ENCODE data around the gene ZNF771. TPM values are rescaled to one million over a fixed set of nuclear protein-coding genes. Genes with fewer than 3 reads are reported as not detected.

The ZNF771 gene
- total RNA-seq, 6 donors from 2014 or later = 5.2 to 12.3 (median 7.2) TPM

DNA sequence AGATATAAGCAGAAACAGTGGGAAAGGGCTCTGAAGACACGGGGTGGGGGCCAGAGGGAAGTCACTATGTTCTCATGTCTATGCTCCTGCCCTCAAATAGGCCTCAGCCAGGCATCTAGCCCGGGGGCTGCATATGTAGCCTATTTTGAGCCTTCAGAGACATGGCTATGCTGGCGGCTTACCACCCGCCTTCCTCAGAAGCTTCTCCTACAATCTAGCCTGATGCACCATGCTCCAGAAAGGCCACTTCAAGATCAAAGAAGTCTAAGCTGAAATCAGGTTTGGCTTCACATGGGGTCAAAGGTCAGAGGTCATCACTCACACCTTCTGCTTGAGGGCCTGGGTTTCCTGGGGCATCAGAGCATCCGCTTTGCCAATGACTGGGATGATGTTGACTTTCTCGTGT, 26.6 kb upstream of the ZNF771 start:
- peaks cover 13 to 19% (median 17%) of the 10 kb centered on the region in 4 donors for H3K4me1 ChIP-seq
- no peak for TF ChIP-seq POLR2AphosphoS5 (IDR thresholded peaks at IDR 0.05)
- TF ChIP-seq, protein P1, sequence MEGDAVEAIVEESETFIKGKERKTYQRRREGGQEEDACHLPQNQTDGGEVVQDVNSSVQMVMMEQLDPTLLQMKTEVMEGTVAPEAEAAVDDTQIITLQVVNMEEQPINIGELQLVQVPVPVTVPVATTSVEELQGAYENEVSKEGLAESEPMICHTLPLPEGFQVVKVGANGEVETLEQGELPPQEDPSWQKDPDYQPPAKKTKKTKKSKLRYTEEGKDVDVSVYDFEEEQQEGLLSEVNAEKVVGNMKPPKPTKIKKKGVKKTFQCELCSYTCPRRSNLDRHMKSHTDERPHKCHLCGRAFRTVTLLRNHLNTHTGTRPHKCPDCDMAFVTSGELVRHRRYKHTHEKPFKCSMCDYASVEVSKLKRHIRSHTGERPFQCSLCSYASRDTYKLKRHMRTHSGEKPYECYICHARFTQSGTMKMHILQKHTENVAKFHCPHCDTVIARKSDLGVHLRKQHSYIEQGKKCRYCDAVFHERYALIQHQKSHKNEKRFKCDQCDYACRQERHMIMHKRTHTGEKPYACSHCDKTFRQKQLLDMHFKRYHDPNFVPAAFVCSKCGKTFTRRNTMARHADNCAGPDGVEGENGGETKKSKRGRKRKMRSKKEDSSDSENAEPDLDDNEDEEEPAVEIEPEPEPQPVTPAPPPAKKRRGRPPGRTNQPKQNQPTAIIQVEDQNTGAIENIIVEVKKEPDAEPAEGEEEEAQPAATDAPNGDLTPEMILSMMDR (IDR thresholded peaks at IDR 0.05) = no peak
- no peak for TF ChIP-seq EP300 (IDR thresholded peaks at IDR 0.05)
- no peak for TF ChIP-seq POLR2A (IDR thresholded peaks at IDR 0.05)
- H3K36me3 ChIP-seq = no peaks in the 10 kb centered on the region
- H3K9me3 ChIP-seq = no peaks in the 10 kb centered on the region
- 83 to 91% methylated on average over 4 to 6 of the region's 6 CpGs for WGBS, 2 donors
- no peaks in the 10 kb centered on the region for H3K27me3 ChIP-seq
- no peak overlapping the region for H3K4me3 ChIP-seq
- no peak for ATAC-seq (ENCODE audit: low FRiP score in 2 of 2)
- DNase-seq = no peak
- H3K27ac ChIP-seq = peak overlapping the region in 1 of 4 donors; percentile 17

- Histone ChIP-seq H3K36me3 (no peaks in the 10 kb centered on the region), H3K4me3 (peak overlapping the region in 1 of 4 donors; percentile 33), H3K9me3 (no peaks in the 10 kb centered on the region), H3K4me1 (peaks cover 13 to 19% (median 17%) of the 10 kb centered on the region in 4 donors), H3K27me3 (no peaks in the 10 kb centered on the region), H3K27ac (peak overlapping the region in 2 of 4 donors; percentile 49 to 57)
- DNase-seq (no peak), ATAC-seq (ENCODE audit: low FRiP score in 2 of 2) (no peak)
- TF ChIP-seq POLR2A (IDR thresholded peaks at IDR 0.05) = no peak
- TF ChIP-seq EP300 (IDR thresholded peaks at IDR 0.05) = no peak
- TF ChIP-seq, protein P1 (IDR thresholded peaks at IDR 0.05) = no peak
- no peak for TF ChIP-seq POLR2AphosphoS5 (IDR thresholded peaks at IDR 0.05)
- 84 to 95% methylated on average over 9 to 13 of the region's 13 CpGs for WGBS, 2 donors
These were observed 25.9 kb upstream of the ZNF771 start for GRCh38 chr16:30381291-30382041.

GRCh38 chr16:30382111-30382881, 25.1 kb upstream of the ZNF771 start, which contains the start of gene SEPTIN1:
Gene SEPTIN1 (minus strand): TSS chr16:30382561. CDS start chr16:30382542, 19 bp downstream.
- no peak for ATAC-seq (ENCODE audit: low FRiP score in 2 of 2)
- peak within 1 kb of the TSS in 2 of 4 donors; percentile 49 to 57 for H3K27ac ChIP-seq
- no peaks in the 10 kb centered on the region for H3K36me3 ChIP-seq
- H3K4me3 ChIP-seq = peak within 1 kb of the TSS in 3 of 4 donors; percentile 7 to 33 (median 23)
- peak in 1 of 2 donors; percentile 42 for DNase-seq
- TF ChIP-seq POLR2AphosphoS5 (IDR thresholded peaks at IDR 0.05) (peak in 1 of 2 donors; percentile 15), EP300 (IDR thresholded peaks at IDR 0.05) (no peak), POLR2A (IDR thresholded peaks at IDR 0.05) (peak in 1 of 4 donors; percentile 34)
- TF ChIP-seq, protein P1 (IDR thresholded peaks at IDR 0.05) = no peak
- peaks cover 8 to 11% (median 9%) of the 10 kb centered on the region in 4 donors for H3K4me1 ChIP-seq
- H3K27me3 ChIP-seq = no peaks in the 10 kb centered on the region
- 50 to 64% methylated on average over 3 to 12 of the region's 12 CpGs for WGBS, 2 donors
- H3K9me3 ChIP-seq = no peaks in the 10 kb centered on the region

GRCh38 chr16:30383521-30383920, 23.9 kb upstream of the ZNF771 start:
- WGBS, 2 donors = 48 to 70% methylated on average over 2 of the region's 2 CpGs
- no peak for ATAC-seq (ENCODE audit: low FRiP score in 2 of 2)

More at GRCh38 chr16:30383521-30383920, 23.9 kb upstream of the ZNF771 start:
- no peak for DNase-seq
- no peak overlapping the region for H3K27ac ChIP-seq
- H3K4me1 ChIP-seq = peaks cover 5 to 8% (median 7%) of the 10 kb centered on the region in 4 donors
- TF ChIP-seq POLR2A (IDR thresholded peaks at IDR 0.05) (no peak), POLR2AphosphoS5 (IDR thresholded peaks at IDR 0.05) (no peak), EP300 (IDR thresholded peaks at IDR 0.05) (no peak)
- TF ChIP-seq, protein P1 (IDR thresholded peaks at IDR 0.05) = no peak
- no peaks in the 10 kb centered on the region for H3K27me3 ChIP-seq
- H3K36me3 ChIP-seq = no peaks in the 10 kb centered on the region
- no peaks in the 10 kb centered on the region for H3K9me3 ChIP-seq
- H3K4me3 ChIP-seq = no peak overlapping the region
